Measurements from ENCODE around the gene OLFM2.

Gene OLFM2

GRCh38 chr19:9936326-9937000 lies at the start of gene OLFM2:
OLFM2 (minus strand) TSS chr19:9936515; CDS start chr19:9936366, 149 bp downstream.
- H3K27ac ChIP-seq (ENCODE audit: low read depth, low read length): peak within 1 kb of the TSS; percentile 56
- peaks cover 9% of the 10 kb centered on the region for H3K4me1 ChIP-seq (ENCODE audit: control insufficient read depth, insufficient read depth, low read length)
- H3K36me3 ChIP-seq (ENCODE audit: control insufficient read depth, insufficient read depth, low read length): no peaks in the 10 kb centered on the region
- no peaks in the 10 kb centered on the region for H3K27me3 ChIP-seq (ENCODE audit: control insufficient read depth, insufficient read depth, low read length)
- H3K9me3 ChIP-seq (ENCODE audit: control insufficient read depth, insufficient read depth, low read length): no peaks in the 10 kb centered on the region
- peak within 1 kb of the TSS; percentile 96 for H3K4me3 ChIP-seq (ENCODE audit: low read depth, low read length)
- peak within 1 kb of the TSS; percentile 55 for H3K9ac ChIP-seq (ENCODE audit: low read depth, low read length)

GRCh38 chr19:9981406-9982260 lies 45.3 kb upstream of the OLFM2 start:
- H3K4me3 ChIP-seq (ENCODE audit: low read depth, low read length): no peak overlapping the region
- H3K9me3 ChIP-seq (ENCODE audit: control insufficient read depth, insufficient read depth, low read length): no peaks in the 10 kb centered on the region
- no peaks in the 10 kb centered on the region for H3K36me3 ChIP-seq (ENCODE audit: control insufficient read depth, insufficient read depth, low read length)
- H3K27ac ChIP-seq (ENCODE audit: low read depth, low read length): no peak overlapping the region
- no peaks in the 10 kb centered on the region for H3K27me3 ChIP-seq (ENCODE audit: control insufficient read depth, insufficient read depth, low read length)
- no peak overlapping the region for H3K9ac ChIP-seq (ENCODE audit: low read depth, low read length)
- H3K4me1 ChIP-seq (ENCODE audit: control insufficient read depth, insufficient read depth, low read length): 0 out of 2 replicates have a peak, but pooled peaks cover under 1% of the 10 kb centered on the region

DNA sequence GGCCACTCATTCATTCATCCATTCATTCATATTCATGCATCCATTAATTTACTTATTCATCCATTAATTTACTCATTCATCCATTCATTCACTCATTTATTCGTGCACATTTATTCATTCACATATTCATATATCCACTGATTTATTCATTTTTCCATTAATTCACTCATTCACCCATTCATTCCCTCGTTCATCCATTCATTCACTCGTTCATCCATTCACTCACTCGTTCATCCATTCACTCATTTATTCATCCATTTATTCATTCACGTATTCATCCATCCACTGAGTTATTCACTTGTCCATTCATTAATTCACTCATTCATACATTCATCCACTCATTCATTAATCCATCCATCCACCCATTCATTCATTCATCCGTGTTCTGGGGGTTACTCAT lies 35.8 kb upstream of the OLFM2 start:
- no peak overlapping the region for H3K27ac ChIP-seq (ENCODE audit: low read depth, low read length)
- H3K9ac ChIP-seq (ENCODE audit: low read depth, low read length): no peak overlapping the region
- no peaks in the 10 kb centered on the region for H3K27me3 ChIP-seq (ENCODE audit: control insufficient read depth, insufficient read depth, low read length)
- H3K4me1 ChIP-seq (ENCODE audit: control insufficient read depth, insufficient read depth, low read length): peaks cover 3% of the 10 kb centered on the region; the same call in 1 of the 2 replicates
- no peak overlapping the region for H3K4me3 ChIP-seq (ENCODE audit: low read depth, low read length)
- H3K36me3 ChIP-seq (ENCODE audit: control insufficient read depth, insufficient read depth, low read length): no peaks in the 10 kb centered on the region
- no peaks in the 10 kb centered on the region for H3K9me3 ChIP-seq (ENCODE audit: control insufficient read depth, insufficient read depth, low read length)

DNA sequence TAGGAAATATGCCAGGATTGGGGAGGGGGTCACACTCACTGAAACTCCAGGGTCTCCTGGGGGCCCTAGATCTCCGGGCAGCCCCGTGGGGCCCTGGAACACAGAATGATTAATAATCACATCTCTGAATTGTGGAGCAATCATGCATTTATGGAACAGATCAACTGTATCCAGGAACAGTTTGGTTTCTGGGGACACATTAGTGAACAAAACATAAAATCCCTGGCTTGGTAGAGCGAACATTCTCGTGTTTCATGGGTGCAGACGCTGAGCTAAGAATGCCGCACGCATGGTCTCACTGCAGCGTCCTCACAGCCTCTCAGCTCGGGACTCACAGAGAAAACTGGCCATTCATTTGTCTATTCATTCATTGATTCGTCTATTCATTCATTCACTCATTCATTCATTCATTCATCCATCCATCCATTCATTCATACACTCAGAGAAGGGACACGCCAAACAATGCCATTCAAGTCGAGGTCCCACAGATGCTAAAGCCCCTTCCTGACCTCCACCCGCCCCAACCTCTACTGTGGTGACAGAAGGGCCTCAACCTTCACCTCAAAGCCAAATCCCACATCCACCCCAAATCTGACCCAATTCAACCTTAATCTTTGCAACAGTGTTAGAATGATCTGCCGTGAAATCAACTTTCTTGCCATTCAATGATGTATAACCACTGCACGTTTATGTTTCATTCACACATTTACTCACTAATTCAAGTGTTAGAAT lies 35.0 kb upstream of the OLFM2 start:
- no peak overlapping the region for H3K27ac ChIP-seq (ENCODE audit: low read depth, low read length)
- H3K27me3 ChIP-seq (ENCODE audit: control insufficient read depth, insufficient read depth, low read length): peaks cover 4% of the 10 kb centered on the region; the same call in 1 of the 2 replicates
- no peaks in the 10 kb centered on the region for H3K36me3 ChIP-seq (ENCODE audit: control insufficient read depth, insufficient read depth, low read length)
- H3K9ac ChIP-seq (ENCODE audit: low read depth, low read length): no peak overlapping the region
- no peaks in the 10 kb centered on the region for H3K9me3 ChIP-seq (ENCODE audit: control insufficient read depth, insufficient read depth, low read length)
- H3K4me1 ChIP-seq (ENCODE audit: control insufficient read depth, insufficient read depth, low read length): peaks cover 3% of the 10 kb centered on the region; the same call in 1 of the 2 replicates
- no peak overlapping the region for H3K4me3 ChIP-seq (ENCODE audit: low read depth, low read length)

DNA sequence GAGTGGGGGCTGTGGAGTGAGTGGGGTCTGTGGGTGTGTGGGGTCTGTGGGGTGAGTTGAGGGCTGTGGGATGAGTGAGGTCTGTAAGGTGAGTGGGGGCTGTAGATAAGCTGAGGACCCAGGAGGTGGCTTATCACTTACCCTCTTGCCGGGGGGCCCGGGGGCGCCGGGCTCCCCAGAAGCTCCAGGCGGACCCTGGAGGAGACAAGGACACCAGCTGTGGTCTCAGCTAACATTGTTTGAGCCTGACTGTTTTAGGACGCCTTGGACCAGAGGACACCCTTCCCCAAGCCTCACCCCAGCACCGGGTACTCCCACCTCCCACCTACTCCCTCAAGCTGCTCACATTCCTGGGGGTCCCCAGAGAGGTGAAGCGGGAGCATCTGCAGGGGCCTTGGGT lies 34.2 kb upstream of the OLFM2 start:
- Histone ChIP-seq H3K9me3 (ENCODE audit: control insufficient read depth, insufficient read depth, low read length) (no peaks in the 10 kb centered on the region), H3K4me3 (ENCODE audit: low read depth, low read length) (no peak overlapping the region), H3K9ac (ENCODE audit: low read depth, low read length) (no peak overlapping the region), H3K4me1 (ENCODE audit: control insufficient read depth, insufficient read depth, low read length) (peaks cover 3% of the 10 kb centered on the region; the same call in 1 of the 2 replicates), H3K27me3 (ENCODE audit: control insufficient read depth, insufficient read depth, low read length) (peaks cover 12% of the 10 kb centered on the region), H3K36me3 (ENCODE audit: control insufficient read depth, insufficient read depth, low read length) (no peaks in the 10 kb centered on the region), H3K27ac (ENCODE audit: low read depth, low read length) (no peak overlapping the region)

- Histone ChIP-seq H3K9ac (ENCODE audit: low read depth, low read length) (no peak overlapping the region), H3K27me3 (ENCODE audit: control insufficient read depth, insufficient read depth, low read length) (peaks cover 12% of the 10 kb centered on the region)
Observed at GRCh38 chr19:9969688-9969975, 33.3 kb upstream of the OLFM2 start.

GRCh38 chr19:9968820-9969687 lies 32.7 kb upstream of the OLFM2 start:
- H3K27ac ChIP-seq (ENCODE audit: low read depth, low read length): no peak overlapping the region
- H3K9me3 ChIP-seq (ENCODE audit: control insufficient read depth, insufficient read depth, low read length): no peaks in the 10 kb centered on the region
- H3K4me3 ChIP-seq (ENCODE audit: low read depth, low read length): no peak overlapping the region
- H3K36me3 ChIP-seq (ENCODE audit: control insufficient read depth, insufficient read depth, low read length): no peaks in the 10 kb centered on the region
- peaks cover 12% of the 10 kb centered on the region for H3K27me3 ChIP-seq (ENCODE audit: control insufficient read depth, insufficient read depth, low read length)
- peaks cover 3% of the 10 kb centered on the region; the same call in 1 of the 2 replicates for H3K4me1 ChIP-seq (ENCODE audit: control insufficient read depth, insufficient read depth, low read length)
- H3K9ac ChIP-seq (ENCODE audit: low read depth, low read length): no peak overlapping the region

More at GRCh38 chr19:9969688-9969975, 33.3 kb upstream of the OLFM2 start:
- Histone ChIP-seq H3K9me3 (ENCODE audit: control insufficient read depth, insufficient read depth, low read length) (no peaks in the 10 kb centered on the region), H3K36me3 (ENCODE audit: control insufficient read depth, insufficient read depth, low read length) (no peaks in the 10 kb centered on the region), H3K4me3 (ENCODE audit: low read depth, low read length) (no peak overlapping the region), H3K27ac (ENCODE audit: low read depth, low read length) (no peak overlapping the region), H3K4me1 (ENCODE audit: control insufficient read depth, insufficient read depth, low read length) (peaks cover 3% of the 10 kb centered on the region; the same call in 1 of the 2 replicates)

DNA sequence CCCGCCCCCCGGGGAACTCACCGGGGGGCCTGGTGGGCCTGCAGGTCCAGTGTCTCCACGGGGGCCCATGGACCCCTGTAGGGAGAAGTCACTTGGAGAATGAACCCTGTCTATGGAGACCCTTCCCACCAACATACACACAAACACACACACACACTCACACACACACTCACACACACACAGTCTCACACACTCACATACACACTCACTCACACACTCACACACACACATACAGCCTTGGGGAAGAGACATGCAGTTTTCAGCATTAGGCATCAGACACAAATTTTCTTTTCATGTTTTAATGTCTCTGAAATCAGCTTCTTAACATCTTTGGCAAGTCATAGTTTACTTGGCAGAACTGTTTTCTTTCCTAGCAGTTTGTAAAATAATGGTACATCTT lies 31.0 kb upstream of the OLFM2 start:
- no peak overlapping the region for H3K4me3 ChIP-seq (ENCODE audit: low read depth, low read length)

DNA sequence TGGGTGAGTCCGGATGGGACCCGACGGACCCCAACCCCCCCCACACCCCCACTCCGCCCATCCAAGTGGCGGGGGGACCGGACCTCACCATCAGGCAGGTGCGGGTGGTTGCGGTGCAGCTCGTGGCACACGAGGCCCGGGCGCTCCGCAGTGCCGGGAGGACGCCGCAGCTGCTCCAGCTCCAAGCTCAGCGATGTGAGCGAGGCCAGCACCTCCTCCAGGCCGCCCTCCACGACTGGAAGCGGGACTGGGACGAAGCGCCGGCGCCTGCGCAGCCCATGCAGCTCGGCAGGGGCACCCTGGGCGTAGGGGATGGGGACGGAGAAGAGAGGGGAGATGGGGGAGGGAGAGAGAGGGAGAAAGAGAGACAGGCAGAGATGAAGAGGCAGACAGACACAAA lies 30.1 kb upstream of the OLFM2 start:
- Histone ChIP-seq H3K4me3 (ENCODE audit: low read depth, low read length) (peak overlapping the region; percentile 52), H3K9ac (ENCODE audit: low read depth, low read length) (no peak overlapping the region), H3K9me3 (ENCODE audit: control insufficient read depth, insufficient read depth, low read length) (no peaks in the 10 kb centered on the region), H3K4me1 (ENCODE audit: control insufficient read depth, insufficient read depth, low read length) (peaks cover 3% of the 10 kb centered on the region; the same call in 1 of the 2 replicates), H3K36me3 (ENCODE audit: control insufficient read depth, insufficient read depth, low read length) (no peaks in the 10 kb centered on the region), H3K27ac (ENCODE audit: low read depth, low read length) (no peak overlapping the region), H3K27me3 (ENCODE audit: control insufficient read depth, insufficient read depth, low read length) (peaks cover 12% of the 10 kb centered on the region)

More for the DNA sequence above, 31.0 kb upstream of the OLFM2 start:
- H3K27me3 ChIP-seq (ENCODE audit: control insufficient read depth, insufficient read depth, low read length): peaks cover 12% of the 10 kb centered on the region
- H3K9me3 ChIP-seq (ENCODE audit: control insufficient read depth, insufficient read depth, low read length): no peaks in the 10 kb centered on the region
- H3K4me1 ChIP-seq (ENCODE audit: control insufficient read depth, insufficient read depth, low read length): peaks cover 3% of the 10 kb centered on the region; the same call in 1 of the 2 replicates
- H3K36me3 ChIP-seq (ENCODE audit: control insufficient read depth, insufficient read depth, low read length): no peaks in the 10 kb centered on the region
- H3K27ac ChIP-seq (ENCODE audit: low read depth, low read length): no peak overlapping the region
- no peak overlapping the region for H3K9ac ChIP-seq (ENCODE audit: low read depth, low read length)

DNA sequence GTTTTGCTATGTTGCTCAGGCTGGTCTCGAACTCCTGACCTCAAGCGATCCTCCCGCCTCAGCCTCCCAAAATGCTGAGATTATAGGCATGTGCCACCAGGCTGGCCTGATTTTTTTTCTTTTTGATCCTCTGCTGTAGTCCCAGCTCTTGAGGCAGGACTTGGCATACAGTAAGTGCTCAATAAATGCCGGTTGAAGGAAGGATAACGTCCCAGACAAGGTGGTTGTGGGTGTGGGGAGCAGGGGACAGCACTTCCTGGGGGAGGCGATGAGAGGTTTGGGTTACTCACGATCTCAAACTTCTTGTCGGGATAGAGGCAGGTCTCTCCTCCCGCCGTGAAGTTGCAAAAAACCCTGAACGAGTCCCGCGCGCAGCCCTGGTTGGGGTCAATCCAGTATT lies 29.7 kb upstream of the OLFM2 start:
- H3K9ac ChIP-seq (ENCODE audit: low read depth, low read length): no peak overlapping the region
- H3K36me3 ChIP-seq (ENCODE audit: control insufficient read depth, insufficient read depth, low read length): no peaks in the 10 kb centered on the region
- no peak overlapping the region for H3K27ac ChIP-seq (ENCODE audit: low read depth, low read length)
- peaks cover 12% of the 10 kb centered on the region for H3K27me3 ChIP-seq (ENCODE audit: control insufficient read depth, insufficient read depth, low read length)
- no peaks in the 10 kb centered on the region for H3K9me3 ChIP-seq (ENCODE audit: control insufficient read depth, insufficient read depth, low read length)
- peak overlapping the region; percentile 52 for H3K4me3 ChIP-seq (ENCODE audit: low read depth, low read length)
- H3K4me1 ChIP-seq (ENCODE audit: control insufficient read depth, insufficient read depth, low read length): peaks cover 3% of the 10 kb centered on the region; the same call in 1 of the 2 replicates
